HG02884 (cell line): ENCODE measurements around the gene AVL9.
"Not testable (repeated sequence)": the region's sequence is repeated elsewhere in the genome, so short reads cannot be mapped to it uniquely, and the experiment has no call there.

ENCODE experiments used
- ATAC-seq: cut with Tn5 transposase; IDR thresholded peaks from one replicate; pipeline ENCODE4 v1.9.1; 2021; ENCODE audit warnings: mild to moderate bottlenecking, moderate library complexity; ENCODE audit not compliant: unreplicated experiment

The AVL9 gene

DNA sequence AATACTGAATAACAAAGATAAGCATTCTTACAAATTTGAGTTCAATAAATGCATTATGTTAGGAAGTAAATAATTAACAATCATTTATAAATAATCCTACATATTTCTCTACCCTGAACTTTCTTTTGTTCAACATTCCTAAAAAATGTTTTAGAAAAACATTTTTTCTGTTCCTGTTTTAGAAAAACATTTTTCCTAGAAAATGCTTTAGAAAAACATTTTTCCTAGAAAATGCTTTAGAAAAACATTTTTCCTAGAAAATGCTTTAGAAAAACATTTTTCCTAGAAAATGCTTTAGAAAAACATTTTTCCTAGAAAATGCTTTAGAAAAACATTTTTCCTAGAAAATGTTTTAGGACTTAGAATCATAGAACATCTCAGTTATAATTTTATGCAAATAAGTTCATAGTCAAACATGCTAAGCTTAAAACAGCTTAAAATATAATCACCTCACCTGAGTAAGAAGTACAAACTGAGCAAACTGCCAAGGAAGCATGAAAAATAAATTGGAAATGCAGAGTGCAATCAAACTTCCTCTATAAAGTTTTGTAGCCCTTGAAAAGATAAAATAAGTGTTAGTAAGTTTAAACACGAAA, 139.6 kb downstream of the AVL9 start:
- not testable (repeated sequence) for ATAC-seq

GRCh38 chr7:32636725-32637462, 141.6 kb downstream of the AVL9 start:
- not testable (repeated sequence) for ATAC-seq

DNA sequence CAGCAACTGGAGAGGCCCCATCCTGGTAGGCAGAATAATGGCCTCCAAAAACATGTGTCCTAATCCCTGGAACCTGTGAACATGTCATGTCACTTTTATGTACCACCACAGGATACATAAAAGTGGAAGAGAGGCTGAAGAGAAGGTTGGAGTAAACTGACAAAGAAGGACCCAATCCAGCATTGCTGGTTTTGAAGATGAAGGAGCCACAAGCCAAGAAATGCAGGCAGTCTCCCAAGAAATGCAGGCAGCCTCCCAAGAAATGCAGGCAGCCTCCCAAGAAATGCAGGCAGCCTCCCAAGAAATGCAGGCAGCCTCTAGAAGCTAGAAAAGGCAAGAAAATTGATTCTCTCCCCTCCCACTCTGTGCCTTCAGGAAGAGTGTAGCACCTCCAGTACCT, 142.3 kb downstream of the AVL9 start:
- not testable (repeated sequence) for ATAC-seq
